Keratinocyte (primary cell): ENCODE measurements around the gene DUSP6. TPM values are rescaled to one million over a fixed set of nuclear protein-coding genes. Genes with fewer than 3 reads are reported as not detected.

Experiments used
- DNase-seq: peaks from one replicate; pipeline ENCODE4 v3.0.0-alpha.2; 2011; ENCODE audit warnings: low read depth, missing footprints, low spot score
- FAIRE-seq: peaks from 2 replicates; lab custom pipeline; 2011; peaks lifted over from hg19 to GRCh38; lab: Jason Lieb, UNC
- H2AFZ ChIP-seq: 2 replicates; pipeline ENCODE4 v1.6.0; 2012; ENCODE audit warnings: low read length, control low read depth, inconsistent platforms; ENCODE audit not compliant: control insufficient read depth
- H3K27ac ChIP-seq: 2 replicates; pipeline ENCODE4 v1.5.1; 2011; ENCODE audit warnings: low read length; ENCODE audit not compliant: control insufficient read depth, insufficient read depth
- H3K27me3 ChIP-seq: 3 replicates; pipeline ENCODE4 v1.6.0; 2011; ENCODE audit warnings: low read length; ENCODE audit not compliant: control insufficient read depth, insufficient read depth; ENCODE audit errors: extremely low read depth
- H3K36me3 ChIP-seq, 2 experiments: 2 replicates in 1 of 2; 3 replicates in 1 of 2; pipeline ENCODE4 v1.5.1; 2011; ENCODE audit warnings: low read length in 2 of 2, mild to moderate bottlenecking in 1 of 2; ENCODE audit not compliant: control insufficient read depth in 2 of 2, insufficient read depth in 2 of 2; ENCODE audit errors: extremely low read depth in 1 of 2
- H3K4me1 ChIP-seq: 3 replicates; pipeline ENCODE4 v1.5.1; 2011; ENCODE audit warnings: low read length; ENCODE audit not compliant: control insufficient read depth, insufficient read depth; ENCODE audit errors: extremely low read depth
- H3K4me2 ChIP-seq: 3 replicates; pipeline ENCODE4 v1.6.0; 2011; ENCODE audit warnings: low read depth, low read length; ENCODE audit not compliant: control insufficient read depth, insufficient read depth; ENCODE audit errors: extremely low read depth
- H3K4me3 ChIP-seq, 3 experiments: fragments of 200-600 bp in 1 of 3; sonication (generic) in 1 of 3; 2 replicates in 2 of 3; 3 replicates in 1 of 3; pipeline ENCODE4 v1.5.1; 2011 to 2016; ENCODE audit warnings: low read length in 3 of 3, mild to moderate bottlenecking in 3 of 3, control low read depth in 2 of 3, inconsistent platforms in 1 of 3, low read depth in 1 of 3, mixed read lengths in 1 of 3, mixed run types in 1 of 3, moderate library complexity in 1 of 3; ENCODE audit not compliant: control insufficient read depth in 2 of 3, insufficient read depth in 2 of 3; ENCODE audit errors: extremely low read depth in 1 of 3
- H3K79me2 ChIP-seq: 2 replicates; pipeline ENCODE4 v1.6.0; 2012; ENCODE audit warnings: low read length; ENCODE audit not compliant: control insufficient read depth, insufficient read depth
- H3K9ac ChIP-seq: 3 replicates; pipeline ENCODE4 v1.6.0; 2011; ENCODE audit warnings: low read length; ENCODE audit not compliant: control insufficient read depth, insufficient read depth; ENCODE audit errors: extremely low read depth
- H3K9me1 ChIP-seq: 3 replicates; pipeline ENCODE4 v1.6.0; 2011; ENCODE audit warnings: low read length; ENCODE audit not compliant: control insufficient read depth, insufficient read depth; ENCODE audit errors: extremely low read depth
- H3K9me3 ChIP-seq: 2 replicates; pipeline ENCODE4 v1.5.1; 2012; ENCODE audit warnings: low read depth, low read length; ENCODE audit not compliant: control insufficient read depth
- H4K20me1 ChIP-seq: 3 replicates; pipeline ENCODE4 v1.6.0; 2011; ENCODE audit warnings: low read length; ENCODE audit not compliant: control insufficient read depth, insufficient read depth; ENCODE audit errors: extremely low read depth
- EZH2 ChIP-seq: IDR thresholded peaks from one replicate; pipeline ENCODE4 v1.6.1; 2012; ENCODE audit warnings: inconsistent platforms, mild to moderate bottlenecking, low read length, moderate library complexity
- dilution Hi-C: fragments of 300-500 bp; cut with MboI; formaldehyde crosslinking; loops from one replicate; pipeline ENCODE4 v1.7.0; 2020; ENCODE audit warnings: low sequenced_read_pairs; ENCODE audit not compliant: extremely low pct_ligation_motif_present
- polyA plus RNA-seq, 5 experiments: library from polyadenylated mRNA; depleted of rRNA in 3 of 5; stranded (reverse) in 3 of 5; stranded (forward) in 1 of 5; unstranded in 1 of 5; fragments of >200 nt; gene quantifications; 1 replicate in 1 of 5; 2 replicates in 3 of 5; 3 replicates in 1 of 5; pipeline versions ENCODE4 v1.2.1 to v1.2.3, GENCODE V29; 2011 to 2012; ENCODE audit warnings: missing spikeins in 2 of 5, low read depth in 1 of 5, low replicate concordance in 1 of 5
- small RNA-seq, 3 experiments: library from RNA; depleted of rRNA; stranded (forward); fragments of <200 nt; gene quantifications; one replicate each; pipeline ENCODE3, GENCODE V24; 2012; ENCODE audit warnings: low read depth in 3 of 3, low replicate concordance in 1 of 3; ENCODE audit not compliant: insufficient read length in 3 of 3
- TF ChIP-seq, protein P1 (sequence below), 3 experiments: IDR thresholded peaks in 1 of 3; conservative IDR thresholded peaks in 1 of 3; optimal IDR thresholded peaks in 1 of 3; 2 replicates in 2 of 3; 3 replicates in 1 of 3; pipeline versions ENCODE3 to v1.5.1; 2011; ENCODE audit warnings: low read length in 3 of 3, mild to moderate bottlenecking in 3 of 3, moderate library complexity in 2 of 3, control low read depth in 1 of 3, inconsistent platforms in 1 of 3; ENCODE audit not compliant: insufficient read depth in 2 of 3; ENCODE audit errors: extremely low read depth in 1 of 3

The DUSP6 gene
- polyA plus RNA-seq, 1 donor (not counting 4 experiments of a cell fraction or from before 2014, with no cell fraction given), result 221 TPM

DNA sequence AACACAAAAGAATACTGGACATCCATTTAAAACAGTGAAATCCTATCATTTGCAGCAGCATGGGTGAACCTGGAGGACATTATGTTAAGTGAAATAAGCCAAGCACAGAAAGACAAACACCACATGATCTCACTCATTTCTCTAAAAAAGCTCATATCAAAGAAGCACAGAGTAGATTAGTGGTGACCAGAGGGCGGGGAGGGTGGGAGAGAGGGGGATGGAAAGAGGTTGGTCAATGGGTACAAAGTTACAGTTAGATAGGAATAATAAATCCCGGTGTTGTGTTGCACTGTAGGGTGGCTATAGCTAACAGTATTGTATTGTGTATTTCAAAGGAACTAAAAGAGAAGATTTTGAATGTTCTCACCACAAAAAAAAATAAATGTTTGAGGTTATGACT, 52.4 kb downstream of the DUSP6 start:
- Histone ChIP-seq H3K9ac (no peak overlapping the region), H3K4me1 (no peaks in the 10 kb centered on the region), H4K20me1 (no peaks in the 10 kb centered on the region), H3K4me3 (no peak overlapping the region), H2AFZ (no peak overlapping the region), H3K9me3 (no peaks in the 10 kb centered on the region), H3K36me3 (no peaks in the 10 kb centered on the region), H3K4me2 (no peak overlapping the region), H3K27ac (no peak overlapping the region), H3K79me2 (no peaks in the 10 kb centered on the region), H3K27me3 (no peaks in the 10 kb centered on the region), H3K9me1 (no peaks in the 10 kb centered on the region)
- dilution Hi-C loops, result no loop called here
- DNase-seq, result no peak
- TF ChIP-seq, protein P1, sequence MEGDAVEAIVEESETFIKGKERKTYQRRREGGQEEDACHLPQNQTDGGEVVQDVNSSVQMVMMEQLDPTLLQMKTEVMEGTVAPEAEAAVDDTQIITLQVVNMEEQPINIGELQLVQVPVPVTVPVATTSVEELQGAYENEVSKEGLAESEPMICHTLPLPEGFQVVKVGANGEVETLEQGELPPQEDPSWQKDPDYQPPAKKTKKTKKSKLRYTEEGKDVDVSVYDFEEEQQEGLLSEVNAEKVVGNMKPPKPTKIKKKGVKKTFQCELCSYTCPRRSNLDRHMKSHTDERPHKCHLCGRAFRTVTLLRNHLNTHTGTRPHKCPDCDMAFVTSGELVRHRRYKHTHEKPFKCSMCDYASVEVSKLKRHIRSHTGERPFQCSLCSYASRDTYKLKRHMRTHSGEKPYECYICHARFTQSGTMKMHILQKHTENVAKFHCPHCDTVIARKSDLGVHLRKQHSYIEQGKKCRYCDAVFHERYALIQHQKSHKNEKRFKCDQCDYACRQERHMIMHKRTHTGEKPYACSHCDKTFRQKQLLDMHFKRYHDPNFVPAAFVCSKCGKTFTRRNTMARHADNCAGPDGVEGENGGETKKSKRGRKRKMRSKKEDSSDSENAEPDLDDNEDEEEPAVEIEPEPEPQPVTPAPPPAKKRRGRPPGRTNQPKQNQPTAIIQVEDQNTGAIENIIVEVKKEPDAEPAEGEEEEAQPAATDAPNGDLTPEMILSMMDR (optimal IDR thresholded peaks at IDR 0.05 in 1 of 3, IDR thresholded peaks at IDR 0.05 in 1 of 3, conservative IDR thresholded peaks at IDR 0.05 in 1 of 3; ENCODE audit: extremely low read depth in 1 of 3, insufficient read depth in 2 of 3, low read length in 3 of 3), result no peak
- no peak for TF ChIP-seq EZH2
- no peak for FAIRE-seq

DNA sequence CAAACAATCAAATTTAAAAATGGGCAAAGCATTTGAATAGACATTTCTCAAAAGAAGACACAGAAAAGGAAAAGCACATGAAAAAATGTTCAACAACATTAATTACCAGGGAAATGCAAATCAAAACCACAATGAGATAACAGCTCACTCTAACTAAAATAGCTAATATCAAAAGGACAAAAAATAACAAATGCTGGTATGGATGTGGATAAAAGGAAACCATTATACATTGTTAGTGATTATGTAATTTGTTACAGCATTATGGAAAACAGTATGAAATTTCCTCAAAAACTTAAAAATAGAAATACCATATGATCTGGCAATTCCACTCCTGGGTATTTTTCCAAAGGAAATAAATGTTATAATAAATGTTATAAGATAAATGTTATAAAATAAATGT, 52.9 kb downstream of the DUSP6 start:
- Histone ChIP-seq H3K36me3 (no peaks in the 10 kb centered on the region), H3K27ac (no peak overlapping the region), H3K9ac (no peak overlapping the region), H3K79me2 (no peaks in the 10 kb centered on the region), H3K9me3 (no peaks in the 10 kb centered on the region), H3K27me3 (no peaks in the 10 kb centered on the region), H3K4me3 (no peak overlapping the region), H3K9me1 (no peaks in the 10 kb centered on the region), H3K4me2 (no peak overlapping the region), H4K20me1 (no peaks in the 10 kb centered on the region), H3K4me1 (no peaks in the 10 kb centered on the region), H2AFZ (no peak overlapping the region)
- DNase-seq (no peak), FAIRE-seq (no peak)
- no peak for TF ChIP-seq EZH2
- TF ChIP-seq, protein P1 (optimal IDR thresholded peaks at IDR 0.05 in 1 of 3, IDR thresholded peaks at IDR 0.05 in 1 of 3, conservative IDR thresholded peaks at IDR 0.05 in 1 of 3; ENCODE audit: extremely low read depth in 1 of 3, insufficient read depth in 2 of 3, low read length in 3 of 3), result no peak
- dilution Hi-C loops, result no loop called here

Small RNAs within 50 kb of the gene (small RNA-seq; reads per million reads assigned to genes)
- gene MRPS6P4, result 0 reads per million in 3 experiments

Other genes starting within 250 kb of the DUSP6 start
- gene GALNT4, start 172.3 kb upstream of the DUSP6 start, polyA plus RNA-seq, result 1.9 to 3.7 TPM (median 3.4 TPM) in 3 replicates
- 11.9 to 16.4 TPM (median 15.4 TPM) in 3 replicates for gene POC1B, start 173.5 kb upstream of the DUSP6 start, polyA plus RNA-seq